DND-41 (cell line): Measurements from ENCODE around the gene COL4A6.

Experiments used
- ATAC-seq: fragments of 200-7000 bp; cut with Tn5 transposase; 3 replicates; pipeline ENCODE4 v1.9.1; 2021; ENCODE audit warnings: low read depth; ENCODE audit not compliant: insufficient read depth
- DNase-seq: peaks from one replicate; pipeline ENCODE4 v3.0.0-alpha.2; 2020
- H2AFZ ChIP-seq: 2 replicates; pipeline ENCODE4 v1.6.0; 2012; ENCODE audit warnings: low read depth, low read length
- H3K27ac ChIP-seq: 2 replicates; pipeline ENCODE4 v1.5.1; 2012; ENCODE audit warnings: low read length, inconsistent platforms
- H3K27me3 ChIP-seq: fragments of 200-600 bp; sonication (generic); 2 replicates; pipeline ENCODE4 v1.6.0; 2012; ENCODE audit warnings: low read length, mild to moderate bottlenecking, inconsistent platforms; ENCODE audit not compliant: insufficient read depth, poor library complexity
- H3K36me3 ChIP-seq: 2 replicates; pipeline ENCODE4 v1.5.1; 2012; ENCODE audit warnings: low read length, inconsistent platforms; ENCODE audit not compliant: insufficient read depth
- H3K4me1 ChIP-seq: 2 replicates; pipeline ENCODE4 v1.5.1; 2012; ENCODE audit warnings: mild to moderate bottlenecking, low read length; ENCODE audit not compliant: insufficient read depth
- H3K4me2 ChIP-seq: 2 replicates; pipeline ENCODE4 v1.6.0; 2012; ENCODE audit warnings: mild to moderate bottlenecking, moderate library complexity, low read length, inconsistent platforms; ENCODE audit not compliant: insufficient read depth
- H3K4me3 ChIP-seq, 2 experiments: fragments of 200-600 bp in 1 of 2; shearing (Covaris generic) in 1 of 2; 2 replicates each; pipeline ENCODE4 v1.5.1; 2012 to 2016; ENCODE audit warnings: inconsistent platforms in 2 of 2, low read length in 2 of 2, mild to moderate bottlenecking in 2 of 2, low read depth in 1 of 2, moderate library complexity in 1 of 2
- H3K79me2 ChIP-seq: 2 replicates; pipeline ENCODE4 v1.6.0; 2012; ENCODE audit warnings: low read length, inconsistent platforms; ENCODE audit not compliant: insufficient read depth
- H3K9ac ChIP-seq: 2 replicates; pipeline ENCODE4 v1.6.0; 2012; ENCODE audit warnings: low read depth, mild to moderate bottlenecking, inconsistent platforms, low read length, moderate library complexity
- H3K9me3 ChIP-seq: 2 replicates; pipeline ENCODE4 v1.5.1; 2012; ENCODE audit warnings: low read length, moderate library complexity, mild to moderate bottlenecking, inconsistent platforms; ENCODE audit not compliant: insufficient read depth, severe bottlenecking
- H4K20me1 ChIP-seq: 2 replicates; pipeline ENCODE4 v1.6.0; 2012; ENCODE audit warnings: low read length; ENCODE audit not compliant: insufficient read depth
- EZH2 ChIP-seq: IDR thresholded peaks from 3 replicates; pipeline ENCODE4 v1.6.1; 2012; ENCODE audit warnings: borderline replicate concordance, low read depth, mild to moderate bottlenecking, moderate library complexity, low read length, inconsistent platforms; ENCODE audit not compliant: severe bottlenecking
- TF ChIP-seq, protein P1 (sequence below): IDR thresholded peaks from 2 replicates; pipeline ENCODE4 v1.5.1; 2012; ENCODE audit warnings: borderline replicate concordance, low read length, moderate library complexity, mild to moderate bottlenecking; ENCODE audit not compliant: poor library complexity, severe bottlenecking; ENCODE audit errors: extremely low read depth

Gene COL4A6

DNA sequence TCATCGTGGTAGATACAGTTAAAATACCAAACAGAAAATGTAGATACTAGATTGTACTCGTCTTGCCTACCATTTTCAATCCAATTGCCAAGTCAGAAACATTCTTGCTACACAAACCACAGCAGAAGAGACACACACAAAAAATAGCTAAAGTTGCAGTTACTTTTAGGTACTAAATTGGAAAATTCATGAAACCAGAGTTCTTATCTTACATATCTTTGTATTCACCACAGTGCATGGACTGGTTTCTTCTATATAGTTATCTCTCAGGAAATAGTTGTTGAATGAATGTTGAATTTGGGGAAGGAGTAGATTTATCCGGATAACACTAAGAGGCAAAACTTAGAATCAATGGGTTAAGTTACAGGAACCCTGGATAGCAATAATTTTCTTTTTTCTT lies 15.6 kb upstream of the COL4A6 start:
- Histone ChIP-seq H4K20me1 (no peaks in the 10 kb centered on the region), H3K4me2 (no peak overlapping the region), H3K4me3 (no peak overlapping the region), H3K79me2 (no peaks in the 10 kb centered on the region), H3K9me3 (no peaks in the 10 kb centered on the region), H3K4me1 (no peaks in the 10 kb centered on the region), H3K36me3 (no peaks in the 10 kb centered on the region), H3K27ac (no peak overlapping the region), H2AFZ (no peak overlapping the region), H3K9ac (no peak overlapping the region), H3K27me3 (no peaks in the 10 kb centered on the region)
- DNase-seq (no peak), ATAC-seq (no peak)
- TF ChIP-seq, protein P1, sequence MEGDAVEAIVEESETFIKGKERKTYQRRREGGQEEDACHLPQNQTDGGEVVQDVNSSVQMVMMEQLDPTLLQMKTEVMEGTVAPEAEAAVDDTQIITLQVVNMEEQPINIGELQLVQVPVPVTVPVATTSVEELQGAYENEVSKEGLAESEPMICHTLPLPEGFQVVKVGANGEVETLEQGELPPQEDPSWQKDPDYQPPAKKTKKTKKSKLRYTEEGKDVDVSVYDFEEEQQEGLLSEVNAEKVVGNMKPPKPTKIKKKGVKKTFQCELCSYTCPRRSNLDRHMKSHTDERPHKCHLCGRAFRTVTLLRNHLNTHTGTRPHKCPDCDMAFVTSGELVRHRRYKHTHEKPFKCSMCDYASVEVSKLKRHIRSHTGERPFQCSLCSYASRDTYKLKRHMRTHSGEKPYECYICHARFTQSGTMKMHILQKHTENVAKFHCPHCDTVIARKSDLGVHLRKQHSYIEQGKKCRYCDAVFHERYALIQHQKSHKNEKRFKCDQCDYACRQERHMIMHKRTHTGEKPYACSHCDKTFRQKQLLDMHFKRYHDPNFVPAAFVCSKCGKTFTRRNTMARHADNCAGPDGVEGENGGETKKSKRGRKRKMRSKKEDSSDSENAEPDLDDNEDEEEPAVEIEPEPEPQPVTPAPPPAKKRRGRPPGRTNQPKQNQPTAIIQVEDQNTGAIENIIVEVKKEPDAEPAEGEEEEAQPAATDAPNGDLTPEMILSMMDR, result no peak
- TF ChIP-seq EZH2, result no peak

- H3K4me2 ChIP-seq, result no peak overlapping the region
- DNase-seq, result no peak
- ATAC-seq, result no peak
- H2AFZ ChIP-seq, result no peak overlapping the region
- H3K27ac ChIP-seq, result no peak overlapping the region
- H3K4me3 ChIP-seq, result no peak overlapping the region
- no peaks in the 10 kb centered on the region for H3K79me2 ChIP-seq
- no peaks in the 10 kb centered on the region for H3K36me3 ChIP-seq
- H3K9me3 ChIP-seq, result no peaks in the 10 kb centered on the region
- TF ChIP-seq, protein P1, result no peak
- no peak for TF ChIP-seq EZH2
- no peaks in the 10 kb centered on the region for H4K20me1 ChIP-seq
- H3K4me1 ChIP-seq, result no peaks in the 10 kb centered on the region
- no peaks in the 10 kb centered on the region for H3K27me3 ChIP-seq
- no peak overlapping the region for H3K9ac ChIP-seq
These were observed 9.1 kb upstream of the COL4A6 start for GRCh38 chrX:108447303-108447702.

- H3K27ac ChIP-seq, result no peak overlapping the region
- H3K4me2 ChIP-seq, result no peak overlapping the region
- TF ChIP-seq EZH2, result no peak
- TF ChIP-seq, protein P1, result no peak
- H3K9me3 ChIP-seq, result no peaks in the 10 kb centered on the region
- no peak for DNase-seq
- H3K4me3 ChIP-seq, result no peak overlapping the region
- H3K36me3 ChIP-seq, result no peaks in the 10 kb centered on the region
- H3K27me3 ChIP-seq, result no peaks in the 10 kb centered on the region
- no peaks in the 10 kb centered on the region for H3K4me1 ChIP-seq
- ATAC-seq, result no peak
- no peak overlapping the region for H2AFZ ChIP-seq
- H4K20me1 ChIP-seq, result no peaks in the 10 kb centered on the region
- H3K79me2 ChIP-seq, result no peaks in the 10 kb centered on the region
- H3K9ac ChIP-seq, result no peak overlapping the region
These were observed 4.8 kb upstream of the COL4A6 start for GRCh38 chrX:108442901-108443464.
